Panc1 (cell line): ENCODE results near the gene ADGRL1. TPM values are rescaled to one million over a fixed set of nuclear protein-coding genes. Genes with fewer than 3 reads are reported as not detected.

Experiments
- ATAC-seq: fragments of 200-7000 bp; cut with Tn5 transposase; 2 replicates; pipeline ENCODE4 v1.9.1; 2020; ENCODE audit warnings: mild to moderate bottlenecking, moderate library complexity
- BruUV-seq: library from RNA; stranded (reverse); fragments of 400-500 nt; replicated peaks from 2 replicates; lab custom pipeline; 2021; lab: Mats Ljungman, UMichigan
- CTCF ChIA-PET: fragments of 300-600 bp; sonication (Branson Sonifier 250); formaldehyde crosslinking; loops from one replicate; lab custom pipeline; 2022; ENCODE audit warnings: antibody characterized with exemption; lab: Charles Lee
- POLR2A ChIA-PET: fragments of 300-600 bp; sonication (Branson Sonifier 250); formaldehyde crosslinking; loops from one replicate; lab custom pipeline; 2022; ENCODE audit warnings: antibody characterized with exemption; lab: Charles Lee
- DNase-seq: peaks from one replicate; pipeline ENCODE4 v3.0.0-alpha.2; 2010; ENCODE audit warnings: low read depth, low spot score
- H3K27ac ChIP-seq: 2 replicates; pipeline ENCODE4 v1.5.1; 2011; ENCODE audit warnings: mild to moderate bottlenecking, low read length, inconsistent platforms
- H3K27me3 ChIP-seq: fragments of 200-500 bp; sonication (Bioruptor generic); 2 replicates; pipeline ENCODE4 v1.6.0; 2014; ENCODE audit warnings: low read length, inconsistent platforms; ENCODE audit not compliant: control insufficient read depth, insufficient read depth
- H3K36me3 ChIP-seq: fragments of 200-500 bp; sonication (Bioruptor generic); 2 replicates; pipeline ENCODE4 v1.5.1; 2014; ENCODE audit warnings: inconsistent platforms, mild to moderate bottlenecking, low read length, moderate library complexity; ENCODE audit not compliant: control insufficient read depth, insufficient read depth
- H3K4me1 ChIP-seq: 2 replicates; pipeline ENCODE4 v1.5.1; 2011; ENCODE audit warnings: inconsistent platforms, mild to moderate bottlenecking, low read length, moderate library complexity; ENCODE audit not compliant: control insufficient read depth, insufficient read depth
- H3K4me3 ChIP-seq, 2 experiments: 2 replicates each; pipeline ENCODE4 v1.5.1; 2011 to 2012; ENCODE audit warnings: low read depth in 2 of 2, low read length in 2 of 2, mild to moderate bottlenecking in 2 of 2, inconsistent platforms in 1 of 2, moderate library complexity in 1 of 2
- H3K9me3 ChIP-seq: fragments of 200-500 bp; sonication (Bioruptor generic); 2 replicates; pipeline ENCODE4 v1.5.1; 2014; ENCODE audit warnings: low read depth, mild to moderate bottlenecking, inconsistent platforms, low read length, moderate library complexity; ENCODE audit not compliant: control insufficient read depth, insufficient read depth
- CTCF ChIP-seq: fragments of 450-650 bp; IDR thresholded peaks from 2 replicates; pipeline ENCODE4 v1.5.1; 2017; ENCODE audit warnings: mild to moderate bottlenecking
- POLR2AphosphoS5 ChIP-seq: IDR thresholded peaks from 2 replicates; pipeline ENCODE4 v1.6.1; 2012; ENCODE audit warnings: mild to moderate bottlenecking, low read depth, low read length, moderate library complexity
- REST ChIP-seq, 2 experiments: IDR thresholded peaks; 2 replicates each; pipeline ENCODE4 v1.6.1; 2011 to 2012; ENCODE audit warnings: low read depth in 2 of 2, control low read depth in 1 of 2, low read length in 1 of 2, mild to moderate bottlenecking in 1 of 2, moderate library complexity in 1 of 2; ENCODE audit not compliant: insufficient read depth in 1 of 2
- SIN3A ChIP-seq: IDR thresholded peaks from 2 replicates; pipeline ENCODE4 v1.6.1; 2012; ENCODE audit warnings: low read depth, mild to moderate bottlenecking, low read length, moderate library complexity, borderline replicate concordance; ENCODE audit not compliant: insufficient read depth
- TCF7L2 ChIP-seq: IDR thresholded peaks from 2 replicates; pipeline ENCODE4 v1.6.1; 2011; ENCODE audit warnings: mild to moderate bottlenecking, low read depth, low read length, inconsistent platforms
- in situ Hi-C: cut with HindIII; loops from 2 replicates; pipeline ENCODE4 v1.10.0; 2016; ENCODE audit warnings: low sequenced_read_pairs, low pct_unique_long_range_greater_than_20kb
- intact Hi-C: fragments of 100-400 bp; cut with micrococcal nuclease; formaldehyde crosslinking; loops from one replicate; pipeline ENCODE4 v1.10.0; 2022; ENCODE audit not compliant: unreplicated experiment
- total RNA-seq: library from RNA; stranded (reverse); gene quantifications from one replicate; pipeline ENCODE4 v1.2.1, GENCODE V29; 2021; ENCODE audit not compliant: unreplicated experiment

The ADGRL1 gene
- total RNA-seq, 1 experiment from 2014 or later = 37.7 TPM

- DNase-seq (no peak), ATAC-seq (no peak)
- POLR2A ChIA-PET = interaction anchor here (0.8 kb wide), 1 partner anchor 13 kb away, joined by 3 read pairs; no protein-coding TSS in a partner anchor
- no peak overlapping the region for H3K4me3 ChIP-seq
- in situ Hi-C loops (no loop called here), intact Hi-C loops (no loop called here)
- no peaks in the 10 kb centered on the region for H3K4me1 ChIP-seq
- no peaks in the 10 kb centered on the region for H3K9me3 ChIP-seq
- CTCF ChIA-PET = no interaction called here
- no peaks in the 10 kb centered on the region for H3K36me3 ChIP-seq
- no TSS peak for BruUV-seq
- no peaks in the 10 kb centered on the region for H3K27me3 ChIP-seq
- TF ChIP-seq SIN3A (no peak), POLR2AphosphoS5 (no peak), CTCF (no peak), TCF7L2 (no peak), REST (IDR thresholded peaks at IDR 0.05; ENCODE audit: insufficient read depth in 1 of 2, low read depth in 2 of 2, low read length in 1 of 2) (no peak)
- H3K27ac ChIP-seq = no peak overlapping the region
Measured at GRCh38 chr19:14102756-14103155, 103.2 kb downstream of the ADGRL1 start.

- in situ Hi-C loops (no loop called here), intact Hi-C loops (no loop called here)
- Histone ChIP-seq H3K27me3 (no peaks in the 10 kb centered on the region), H3K36me3 (no peaks in the 10 kb centered on the region), H3K4me3 (no peak overlapping the region), H3K27ac (no peak overlapping the region), H3K4me1 (no peaks in the 10 kb centered on the region), H3K9me3 (no peaks in the 10 kb centered on the region)
- TF ChIP-seq SIN3A (no peak), TCF7L2 (no peak), REST (IDR thresholded peaks at IDR 0.05; ENCODE audit: insufficient read depth in 1 of 2, low read depth in 2 of 2, low read length in 1 of 2) (no peak), CTCF (no peak), POLR2AphosphoS5 (no peak)
- no peak for DNase-seq
- ChIA-PET POLR2A (no interaction called here), CTCF (no interaction called here)
- no peak for ATAC-seq
- BruUV-seq = no TSS peak
Measured at GRCh38 chr19:14102102-14102696, 103.8 kb downstream of the ADGRL1 start.
